Neutrophil (primary cell): ENCODE measurements around the gene AZGP1.
"Not testable (repeated sequence)": the region's sequence is repeated elsewhere in the genome, so short reads cannot be mapped to it uniquely, and the experiment has no call there.

Experiments
- H3K27ac ChIP-seq: fragments of 200-600 bp; sonication (generic); 2 replicates; pipeline ENCODE4 v1.5.1; 2016; ENCODE audit warnings: mild to moderate bottlenecking, moderate library complexity
- H3K27me3 ChIP-seq: fragments of 200-600 bp; sonication (generic); 2 replicates; pipeline ENCODE4 v1.6.0; 2016; ENCODE audit warnings: mild to moderate bottlenecking
- H3K36me3 ChIP-seq: fragments of 200-600 bp; sonication (generic); 2 replicates; pipeline ENCODE4 v1.5.1; 2017
- H3K4me1 ChIP-seq, 2 experiments: fragments of 200-600 bp in 1 of 2; sonication (generic) in 1 of 2; 1 replicate in 1 of 2; 2 replicates in 1 of 2; pipeline versions ENCODE4 v1.5.1 to v1.6.1; 2013 to 2016; ENCODE audit warnings: low read depth in 1 of 2, low read length in 1 of 2, mild to moderate bottlenecking in 1 of 2, moderate library complexity in 1 of 2; ENCODE audit not compliant: control insufficient read depth in 1 of 2, insufficient read depth in 1 of 2
- H3K4me3 ChIP-seq, 2 experiments: fragments of 200-600 bp in 1 of 2; sonication (generic) in 1 of 2; 1 replicate in 1 of 2; 2 replicates in 1 of 2; pipeline ENCODE4 v1.5.1; 2013 to 2016; ENCODE audit warnings: low read depth in 1 of 2, low read length in 1 of 2, mild to moderate bottlenecking in 1 of 2, moderate library complexity in 1 of 2
- H3K9me3 ChIP-seq: fragments of 200-600 bp; sonication (generic); 2 replicates; pipeline ENCODE4 v1.5.1; 2016
- CTCF ChIP-seq: fragments of 200-600 bp; sonication (generic); IDR thresholded peaks from 2 replicates; pipeline ENCODE4 v1.5.1; 2016; ENCODE audit warnings: antibody characterized with exemption

AZGP1 gene

GRCh38 chr7:99953649-99954048, 22.2 kb downstream of the AZGP1 start:
- Histone ChIP-seq H3K36me3 (no peaks in the 10 kb centered on the region), H3K9me3 (no peaks in the 10 kb centered on the region), H3K27me3 (peaks cover 73% of the 10 kb centered on the region), H3K27ac (no peak overlapping the region), H3K4me1 (peaks cover 6 to 8% of the 10 kb centered on the region in 2 experiments), H3K4me3 (no peak overlapping the region)
- TF ChIP-seq CTCF, result no peak

- H3K9me3 ChIP-seq, H3K4me3 ChIP-seq, H3K27ac ChIP-seq, H3K4me1 ChIP-seq, H3K36me3 ChIP-seq: not testable (repeated sequence)
- H3K27me3 ChIP-seq, result peaks cover 69% of the 10 kb centered on the region
These were observed 23.2 kb downstream of the AZGP1 start for GRCh38 chr7:99952649-99953048.

GRCh38 chr7:99950819-99951218, 25.0 kb downstream of the AZGP1 start:
- not testable (repeated sequence) for H3K27ac ChIP-seq, H3K9me3 ChIP-seq, H3K4me1 ChIP-seq, H3K36me3 ChIP-seq, H3K4me3 ChIP-seq
- peaks cover 51% of the 10 kb centered on the region for H3K27me3 ChIP-seq

GRCh38 chr7:99949645-99950228, 26.1 kb downstream of the AZGP1 start:
- Histone ChIP-seq H3K27ac (no peak overlapping the region), H3K36me3 (no peaks in the 10 kb centered on the region), H3K27me3 (peaks cover 43% of the 10 kb centered on the region), H3K9me3 (no peaks in the 10 kb centered on the region), H3K4me1 (peaks cover 6 to 8% of the 10 kb centered on the region in 2 experiments), H3K4me3 (no peak overlapping the region)
- TF ChIP-seq CTCF, result no peak

GRCh38 chr7:99947608-99948007, 28.2 kb downstream of the AZGP1 start:
- no peaks in the 10 kb centered on the region for H3K4me1 ChIP-seq
- H3K4me3 ChIP-seq, result no peak overlapping the region
- H3K9me3 ChIP-seq, result no peaks in the 10 kb centered on the region
- H3K36me3 ChIP-seq, result no peaks in the 10 kb centered on the region
- no peak for TF ChIP-seq CTCF
- no peak overlapping the region for H3K27ac ChIP-seq
- H3K27me3 ChIP-seq, result peaks cover 50% of the 10 kb centered on the region

- peaks cover 52% of the 10 kb centered on the region for H3K27me3 ChIP-seq
- H3K27ac ChIP-seq, result no peak overlapping the region
- H3K36me3 ChIP-seq, result no peaks in the 10 kb centered on the region
- no peaks in the 10 kb centered on the region for H3K9me3 ChIP-seq
- H3K4me1 ChIP-seq, result no peaks in the 10 kb centered on the region
- no peak for TF ChIP-seq CTCF
- H3K4me3 ChIP-seq, result no peak overlapping the region
These were observed 31.2 kb downstream of the AZGP1 start for GRCh38 chr7:99944497-99945070.
